Measurements from ENCODE around the gene ATP8B1. TPM values are rescaled to one million over a fixed set of nuclear protein-coding genes. Genes with fewer than 3 reads are reported as not detected.

The ATP8B1 gene
- total RNA-seq, 4 donors from 2014 or later: 1.6 to 4.2 (median 2.6) TPM

- TF ChIP-seq CTCF (IDR thresholded peaks at IDR 0.05 in 4 of 5, conservative IDR thresholded peaks at IDR 0.05 in 1 of 5): no peak
- no peak for TF ChIP-seq POLR2A (IDR thresholded peaks at IDR 0.05)
- intact Hi-C loops (cut with DNase I; ENCODE audit: low total_unique reads): no loop called here
- Histone ChIP-seq H3K4me1 (no peaks in the 10 kb centered on the region), H3K36me3 (no peaks in the 10 kb centered on the region), H3K9me3 (no peaks in the 10 kb centered on the region), H3K4me3 (no peak overlapping the region), H3K27ac (no peak overlapping the region), H3K27me3 (no peaks in the 10 kb centered on the region)
- in situ Hi-C loops (cut with MboI; ENCODE audit: low sequenced_read_pairs in 4 of 4): no loop called here
- ATAC-seq (no peak), DNase-seq (no peak)
Measured at GRCh38 chr18:57833441-57834101, 30.5 kb upstream of the ATP8B1 start.

- H3K9me3 ChIP-seq: no peaks in the 10 kb centered on the region
- H3K27me3 ChIP-seq: no peaks in the 10 kb centered on the region
- in situ Hi-C loops (cut with MboI; ENCODE audit: low sequenced_read_pairs in 4 of 4): no loop called here
- TF ChIP-seq POLR2A (IDR thresholded peaks at IDR 0.05) (no peak), CTCF (IDR thresholded peaks at IDR 0.05 in 4 of 5, conservative IDR thresholded peaks at IDR 0.05 in 1 of 5) (no peak)
- no peak overlapping the region for H3K4me3 ChIP-seq
- H3K27ac ChIP-seq: no peak overlapping the region
- DNase-seq: no peak
- no peaks in the 10 kb centered on the region for H3K4me1 ChIP-seq
- intact Hi-C loops (cut with DNase I; ENCODE audit: low total_unique reads): no loop called here
- no peak for ATAC-seq
- H3K36me3 ChIP-seq: no peaks in the 10 kb centered on the region
Measured at GRCh38 chr18:57832730-57833129, 29.6 kb upstream of the ATP8B1 start.

- intact Hi-C loops (cut with DNase I; ENCODE audit: low total_unique reads) (no loop called here), in situ Hi-C loops (cut with MboI; ENCODE audit: low sequenced_read_pairs in 4 of 4) (no loop called here)
- DNase-seq (no peak), ATAC-seq (no peak)
- no peaks in the 10 kb centered on the region for H3K4me1 ChIP-seq
- H3K4me3 ChIP-seq: no peak overlapping the region
- no peaks in the 10 kb centered on the region for H3K9me3 ChIP-seq
- no peaks in the 10 kb centered on the region for H3K36me3 ChIP-seq
- no peak overlapping the region for H3K27ac ChIP-seq
- H3K27me3 ChIP-seq: no peaks in the 10 kb centered on the region
- TF ChIP-seq CTCF (IDR thresholded peaks at IDR 0.05 in 4 of 5, conservative IDR thresholded peaks at IDR 0.05 in 1 of 5) (no peak), POLR2A (IDR thresholded peaks at IDR 0.05) (no peak)
Measured at GRCh38 chr18:57831597-57832377, 28.7 kb upstream of the ATP8B1 start.

GRCh38 chr18:57827646-57828045, 24.5 kb upstream of the ATP8B1 start:
- in situ Hi-C loops (cut with MboI; ENCODE audit: low sequenced_read_pairs in 4 of 4): no loop called here
- intact Hi-C loops (cut with DNase I; ENCODE audit: low total_unique reads): no loop called here
- no peak for TF ChIP-seq POLR2A (IDR thresholded peaks at IDR 0.05)
- TF ChIP-seq CTCF (IDR thresholded peaks at IDR 0.05 in 4 of 5, conservative IDR thresholded peaks at IDR 0.05 in 1 of 5): no peak

More at GRCh38 chr18:57827646-57828045, 24.5 kb upstream of the ATP8B1 start:
- ATAC-seq (no peak), DNase-seq (no peak)
- Histone ChIP-seq H3K9me3 (no peaks in the 10 kb centered on the region), H3K27ac (no peak overlapping the region), H3K27me3 (no peaks in the 10 kb centered on the region), H3K4me1 (no peaks in the 10 kb centered on the region), H3K36me3 (no peaks in the 10 kb centered on the region), H3K4me3 (no peak overlapping the region)

Data from gastrocnemius medialis (tissue), 4 donors.